Erythroblast (primary cell): ENCODE results near the gene C2orf80.
"Not testable (repeated sequence)": the region's sequence is repeated elsewhere in the genome, so short reads cannot be mapped to it uniquely, and the experiment has no call there.

ENCODE experiments used
- DNase-seq, 2 experiments: peaks; one replicate each; lab custom pipeline; 2025; lab: John Stamatoyannopoulos, UW
- GATA1 ChIP-seq: IDR thresholded peaks from 2 replicates; pipeline ENCODE4 v1.6.1; 2011; ENCODE audit warnings: low read depth, mild to moderate bottlenecking, control low read depth, low read length, moderate library complexity
- POLR2A ChIP-seq: IDR thresholded peaks from 2 replicates; pipeline ENCODE4 v1.6.1; 2011; ENCODE audit warnings: mild to moderate bottlenecking, low read length

Gene C2orf80

GRCh38 chr2:208189810-208190503 is at the start of gene C2orf80:
Gene C2orf80 (minus strand): TSS chr2:208190030. CDS start chr2:208186986, 3,044 bp downstream.
- no peak for TF ChIP-seq POLR2A
- TF ChIP-seq GATA1, result no peak
- DNase-seq, result no peak

GRCh38 chr2:208235860-208236259 is 46.0 kb upstream of the C2orf80 start:
- TF ChIP-seq POLR2A, result no peak
- TF ChIP-seq GATA1, result no peak

DNA sequence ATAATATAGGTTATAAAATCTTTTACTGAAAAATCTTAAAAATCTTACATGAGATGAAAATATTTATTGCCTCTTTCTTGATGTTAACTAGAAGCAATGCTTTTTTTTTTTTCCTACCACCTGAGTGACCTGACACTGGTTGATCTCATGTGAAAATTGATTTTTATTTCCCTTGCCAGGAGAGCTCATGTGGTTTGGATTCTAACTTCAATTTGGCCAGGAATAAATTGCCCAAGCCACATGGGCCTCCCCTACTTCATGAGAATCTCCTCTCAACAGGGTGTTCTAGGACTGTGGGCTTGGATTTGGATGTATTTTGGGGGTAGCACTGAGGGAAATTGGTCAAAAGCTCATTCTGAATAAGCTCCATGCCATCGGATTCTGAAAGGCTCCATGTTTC is 45.0 kb upstream of the C2orf80 start:
- TF ChIP-seq GATA1, result no peak
- TF ChIP-seq POLR2A, result no peak
- no peak for DNase-seq

More at GRCh38 chr2:208235860-208236259, 46.0 kb upstream of the C2orf80 start:
- no peak for DNase-seq

DNA sequence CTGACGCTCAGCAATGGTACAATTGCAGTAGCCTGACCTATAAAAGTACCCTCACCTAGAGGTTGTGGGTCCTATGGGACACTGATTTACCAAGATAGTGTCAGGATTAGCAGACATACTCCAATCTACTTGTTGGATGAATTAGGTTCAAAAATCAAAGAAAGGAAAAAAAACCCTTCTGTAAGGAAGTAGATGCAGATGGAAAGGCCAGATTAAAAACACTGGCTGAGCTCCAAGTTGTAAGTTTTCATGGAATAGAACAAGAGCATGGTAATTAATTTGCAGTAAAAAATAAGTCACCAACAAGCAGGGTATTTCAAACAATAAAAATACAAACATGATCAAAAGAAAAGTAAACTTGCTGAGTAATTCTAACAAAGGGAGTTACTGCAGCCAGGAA is 38.6 kb upstream of the C2orf80 start:
- DNase-seq, result no peak
- TF ChIP-seq POLR2A, result no peak
- no peak for TF ChIP-seq GATA1

DNA sequence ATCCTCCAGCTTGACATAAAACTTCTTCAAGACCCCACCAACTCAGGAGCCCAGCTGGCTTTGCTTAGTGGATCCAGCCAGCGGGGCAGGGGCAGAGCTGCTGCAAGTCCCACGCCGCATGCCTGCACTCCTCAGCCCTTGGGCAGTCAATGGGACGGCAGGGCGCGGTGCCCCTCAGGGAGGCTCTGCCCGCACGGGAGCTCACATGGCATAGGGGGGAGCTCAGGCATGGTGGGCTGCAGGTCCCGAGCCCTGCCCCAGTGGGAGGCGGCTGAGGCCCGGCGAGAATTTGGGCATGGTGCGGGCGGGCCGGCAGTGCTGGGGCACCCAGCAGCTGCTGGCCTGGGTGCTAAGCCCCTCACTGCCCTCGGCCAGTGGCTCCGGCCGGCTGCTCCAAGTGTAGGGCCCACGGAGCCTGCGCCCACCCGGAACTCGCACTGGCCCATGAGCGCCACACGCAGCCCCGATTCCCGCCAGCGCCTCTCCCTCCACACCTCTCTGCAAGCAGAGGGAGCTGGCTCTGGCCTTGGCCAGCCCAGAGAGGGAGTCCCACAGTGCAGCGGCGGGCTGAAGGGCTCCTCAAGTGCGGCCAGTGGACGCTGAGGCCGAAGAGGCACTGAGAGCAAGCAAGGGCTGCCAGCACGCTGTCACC is 37.9 kb upstream of the C2orf80 start:
- TF ChIP-seq GATA1, result no peak
- TF ChIP-seq POLR2A, result no peak
- DNase-seq, result no peak

GRCh38 chr2:208224802-208225201 is 35.0 kb upstream of the C2orf80 start:
- DNase-seq, result no peak
- TF ChIP-seq GATA1, result no peak
- no peak for TF ChIP-seq POLR2A

DNA sequence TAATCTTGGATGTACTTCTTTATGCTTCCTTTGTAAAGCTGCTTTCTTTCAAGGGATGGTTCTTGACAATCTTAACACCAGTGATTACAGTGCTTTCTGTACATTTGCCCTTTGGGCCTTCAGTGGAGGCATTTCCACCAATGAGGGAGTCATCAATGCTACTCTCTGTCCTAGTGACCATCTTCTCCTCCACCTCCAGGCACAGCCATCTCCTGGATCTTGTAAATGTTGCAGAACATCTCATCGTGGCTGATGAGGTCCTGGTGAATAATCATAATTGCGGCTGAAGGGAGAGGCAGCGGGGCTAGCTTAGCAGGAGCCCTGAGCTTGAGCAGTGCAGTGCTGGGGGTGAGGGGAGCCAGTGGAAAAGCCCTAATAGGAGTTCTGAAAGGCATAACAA is 32.5 kb upstream of the C2orf80 start:
- peak in 1 of 2 experiments; percentile 49 for DNase-seq
- TF ChIP-seq GATA1, result no peak
- TF ChIP-seq POLR2A, result no peak

DNA sequence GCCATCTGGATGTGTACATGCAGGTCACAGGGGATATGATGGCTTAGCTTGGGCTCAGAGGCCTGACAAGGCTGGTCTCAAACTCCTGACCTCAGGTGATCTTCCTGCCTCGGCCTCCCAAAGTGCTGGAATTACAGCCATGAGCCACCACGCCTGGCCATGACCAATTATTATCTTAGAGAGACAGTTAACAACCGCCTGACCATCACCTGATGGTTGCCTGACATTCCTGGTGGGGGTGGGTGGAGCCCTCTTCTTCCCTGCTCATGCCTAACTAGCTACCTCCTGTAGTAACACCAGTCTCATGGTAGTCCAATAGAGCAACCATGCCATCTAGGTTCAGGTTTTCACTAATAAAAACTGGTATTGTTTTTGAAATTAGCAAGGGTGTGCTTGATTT is 32.0 kb upstream of the C2orf80 start:
- not testable (repeated sequence) for DNase-seq

DNA sequence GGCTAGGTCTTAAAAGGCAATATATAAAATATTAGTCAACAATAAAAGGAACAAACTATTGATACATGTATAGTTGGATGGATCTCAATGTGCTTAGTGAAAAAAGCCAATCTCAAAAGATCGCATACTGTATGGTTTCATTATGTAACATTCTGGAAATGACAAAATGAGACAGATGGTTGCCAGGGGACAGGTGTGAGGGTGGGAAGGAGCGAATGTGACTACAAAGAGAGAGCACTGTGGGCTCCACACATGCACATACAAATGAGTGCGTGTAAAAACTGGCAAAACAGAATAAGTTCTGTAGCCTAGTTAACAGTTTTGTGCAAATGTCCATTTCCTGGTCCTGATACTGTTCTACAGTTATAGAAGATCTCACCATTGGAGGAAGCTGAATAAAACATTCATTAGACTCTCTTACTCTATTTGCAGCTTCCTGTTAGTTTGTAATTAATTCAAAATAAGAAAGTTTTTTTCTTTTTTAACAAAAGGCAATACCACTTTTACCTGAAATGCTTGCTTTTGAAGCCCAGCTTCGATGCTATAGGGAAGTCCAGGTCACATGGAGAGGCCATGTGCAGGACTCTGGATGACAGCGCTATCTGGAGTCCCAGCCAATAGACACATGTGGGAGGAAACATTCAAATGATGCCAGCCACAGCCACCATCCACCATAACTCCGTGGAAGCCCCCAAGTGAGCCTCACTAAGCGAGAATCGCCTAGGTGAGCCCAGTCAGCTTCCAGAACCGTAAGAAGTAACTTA is 21.0 kb upstream of the C2orf80 start:
- TF ChIP-seq POLR2A (no peak), GATA1 (no peak)
- DNase-seq, result no peak

DNA sequence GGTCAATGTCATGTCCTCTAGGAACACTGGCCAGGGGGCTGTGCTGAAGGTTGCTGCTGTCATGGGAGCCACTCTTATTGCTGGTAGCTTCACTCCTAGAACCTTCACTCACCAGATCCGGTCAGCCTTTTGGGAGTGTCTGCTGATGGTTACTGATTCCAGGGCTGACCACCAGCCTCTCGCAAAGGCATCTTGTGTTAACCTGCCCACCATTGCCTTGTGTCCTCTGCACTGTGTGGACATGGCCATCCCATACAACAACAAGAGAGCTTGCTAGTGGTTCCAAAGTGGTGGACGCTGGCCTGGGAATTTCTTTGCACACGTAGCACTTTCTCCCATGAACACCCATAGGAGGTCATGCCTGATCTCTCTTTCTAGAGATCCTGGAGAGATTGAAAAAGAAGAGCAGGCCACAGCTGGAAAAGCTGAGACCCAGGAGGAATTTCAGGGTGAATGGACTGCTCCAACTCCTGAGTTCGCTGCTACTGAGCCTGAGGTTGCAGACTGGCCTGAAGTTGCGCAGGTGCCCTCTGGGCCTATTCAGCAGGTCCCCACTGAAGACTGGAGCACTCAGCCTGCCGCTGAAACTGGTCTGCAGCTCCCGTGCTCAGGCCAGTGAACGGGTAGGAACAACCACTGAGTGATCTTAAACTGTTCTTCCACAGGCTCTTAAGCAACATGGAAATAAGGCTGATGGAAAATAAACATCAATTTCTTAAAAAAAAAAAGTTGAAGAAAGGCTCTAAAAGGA is 18.7 kb upstream of the C2orf80 start:
- no peak for DNase-seq
- TF ChIP-seq GATA1, result no peak
- TF ChIP-seq POLR2A, result no peak

DNA sequence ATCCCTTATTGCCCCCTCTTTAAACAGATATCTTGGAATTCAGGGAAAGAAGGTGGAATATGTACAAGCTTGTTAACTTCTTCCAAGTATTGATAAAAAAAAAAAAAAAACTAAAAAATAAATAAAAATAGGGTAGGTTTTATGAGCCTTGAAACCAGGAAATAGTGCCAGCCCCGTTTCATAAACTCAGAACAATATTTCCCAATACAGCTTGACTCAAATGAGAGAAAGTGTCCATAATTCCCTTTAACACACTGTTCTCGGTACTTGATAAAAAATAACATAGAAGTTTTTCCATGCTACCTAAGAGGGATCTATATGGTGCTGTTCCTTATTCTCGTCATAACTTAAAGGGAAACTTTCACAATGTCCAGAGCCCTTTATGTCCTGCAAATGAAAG is 17.9 kb upstream of the C2orf80 start:
- no peak for DNase-seq
- TF ChIP-seq POLR2A (no peak), GATA1 (no peak)

GRCh38 chr2:208204166-208204565 is 14.3 kb upstream of the C2orf80 start:
- TF ChIP-seq GATA1 (no peak), POLR2A (no peak)
- no peak for DNase-seq

- TF ChIP-seq POLR2A, result no peak
- no peak for TF ChIP-seq GATA1
Measured at GRCh38 chr2:208195531-208195930, 5.7 kb upstream of the C2orf80 start.

DNA sequence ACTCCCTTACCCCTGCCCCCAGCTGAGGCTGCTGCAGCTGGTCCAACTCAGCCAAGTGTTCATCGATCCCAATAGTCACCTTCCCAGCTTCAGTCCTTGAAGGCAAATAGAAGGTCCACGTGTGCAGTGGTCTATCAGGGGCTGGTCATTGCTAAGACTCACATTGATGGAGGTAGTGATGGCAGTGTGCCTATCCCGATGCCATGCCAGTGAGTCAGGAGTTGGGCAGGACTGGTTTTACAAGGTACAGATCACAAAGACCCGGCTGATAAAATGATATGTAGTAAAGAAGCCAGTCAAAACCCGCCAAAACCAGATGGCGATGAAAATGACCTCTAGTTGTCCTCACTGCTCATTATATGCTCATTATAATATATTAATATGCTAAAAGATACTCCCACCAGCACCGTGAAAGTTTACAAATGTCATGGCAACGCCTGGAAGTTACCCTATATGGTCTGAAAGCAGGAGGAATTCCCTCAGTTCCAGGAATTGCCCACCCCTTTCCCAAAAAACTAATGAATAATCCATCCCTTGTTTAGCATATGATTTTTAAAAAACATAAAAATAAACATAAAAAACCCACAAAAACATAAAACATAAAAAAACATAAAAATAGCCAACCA is 2.9 kb upstream of the C2orf80 start:
- no peak for DNase-seq
- TF ChIP-seq POLR2A, result no peak
- no peak for TF ChIP-seq GATA1

More at GRCh38 chr2:208195531-208195930, 5.7 kb upstream of the C2orf80 start:
- DNase-seq, result no peak
